Measurements from ENCODE around the gene TEX13B. TPM values are rescaled to one million over a fixed set of nuclear protein-coding genes. Genes with fewer than 3 reads are reported as not detected.

The TEX13B gene, protein sequence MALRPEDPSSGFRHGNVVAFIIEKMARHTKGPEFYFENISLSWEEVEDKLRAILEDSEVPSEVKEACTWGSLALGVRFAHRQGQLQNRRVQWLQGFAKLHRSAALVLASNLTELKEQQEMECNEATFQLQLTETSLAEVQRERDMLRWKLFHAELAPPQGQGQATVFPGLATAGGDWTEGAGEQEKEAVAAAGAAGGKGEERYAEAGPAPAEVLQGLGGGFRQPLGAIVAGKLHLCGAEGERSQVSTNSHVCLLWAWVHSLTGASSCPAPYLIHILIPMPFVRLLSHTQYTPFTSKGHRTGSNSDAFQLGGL
- polyA plus RNA-seq (2011; rRNA removed) (not detected in 2 replicates), polyA minus RNA-seq (2011; rRNA and poly(A)+ RNA removed) (not detected in 2 replicates)

DNA sequence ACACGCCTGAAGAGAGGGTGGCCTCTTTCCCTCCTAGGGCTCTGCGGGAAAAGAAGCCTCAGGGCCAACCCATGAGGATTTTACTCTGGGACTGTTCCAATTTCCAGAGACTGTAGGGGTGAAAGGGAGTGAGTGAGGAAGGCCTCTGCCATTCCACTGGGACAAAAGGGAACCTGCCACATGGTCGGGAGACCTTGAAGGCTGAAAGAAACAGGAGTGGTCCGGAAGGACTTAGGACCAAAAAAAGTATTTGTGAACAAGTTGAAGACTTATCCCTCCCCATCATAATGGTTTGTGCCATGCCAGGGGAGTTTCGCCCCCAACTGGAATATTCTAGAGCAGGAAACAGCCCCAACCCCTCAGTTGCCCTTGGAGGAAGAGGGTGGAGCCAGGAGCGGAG, at the start of gene TEX13B:
TSS of gene TEX13B (minus strand) at position 15 of the 400 bp plus-strand sequence. CDS start 243 bp downstream, outside the sequence.
- no peak for DNase-seq (ENCODE audit: low read depth)
- no peaks in the 10 kb centered on the region for H3K27me3 ChIP-seq (ENCODE audit: control insufficient read depth, insufficient read depth, low read length)
- no peaks in the 10 kb centered on the region for H3K36me3 ChIP-seq (ENCODE audit: control insufficient read depth, insufficient read depth, low read length)
- H3K4me3 ChIP-seq (ENCODE audit: low read depth, low read length): no peak within 1 kb of the TSS
- ChIA-PET POLR2A (no interaction called here), CTCF (no interaction called here)
- TF ChIP-seq, protein P1, sequence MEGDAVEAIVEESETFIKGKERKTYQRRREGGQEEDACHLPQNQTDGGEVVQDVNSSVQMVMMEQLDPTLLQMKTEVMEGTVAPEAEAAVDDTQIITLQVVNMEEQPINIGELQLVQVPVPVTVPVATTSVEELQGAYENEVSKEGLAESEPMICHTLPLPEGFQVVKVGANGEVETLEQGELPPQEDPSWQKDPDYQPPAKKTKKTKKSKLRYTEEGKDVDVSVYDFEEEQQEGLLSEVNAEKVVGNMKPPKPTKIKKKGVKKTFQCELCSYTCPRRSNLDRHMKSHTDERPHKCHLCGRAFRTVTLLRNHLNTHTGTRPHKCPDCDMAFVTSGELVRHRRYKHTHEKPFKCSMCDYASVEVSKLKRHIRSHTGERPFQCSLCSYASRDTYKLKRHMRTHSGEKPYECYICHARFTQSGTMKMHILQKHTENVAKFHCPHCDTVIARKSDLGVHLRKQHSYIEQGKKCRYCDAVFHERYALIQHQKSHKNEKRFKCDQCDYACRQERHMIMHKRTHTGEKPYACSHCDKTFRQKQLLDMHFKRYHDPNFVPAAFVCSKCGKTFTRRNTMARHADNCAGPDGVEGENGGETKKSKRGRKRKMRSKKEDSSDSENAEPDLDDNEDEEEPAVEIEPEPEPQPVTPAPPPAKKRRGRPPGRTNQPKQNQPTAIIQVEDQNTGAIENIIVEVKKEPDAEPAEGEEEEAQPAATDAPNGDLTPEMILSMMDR (IDR thresholded peaks at IDR 0.05; ENCODE audit: insufficient read depth, low read depth, low read length): no peak

DNA sequence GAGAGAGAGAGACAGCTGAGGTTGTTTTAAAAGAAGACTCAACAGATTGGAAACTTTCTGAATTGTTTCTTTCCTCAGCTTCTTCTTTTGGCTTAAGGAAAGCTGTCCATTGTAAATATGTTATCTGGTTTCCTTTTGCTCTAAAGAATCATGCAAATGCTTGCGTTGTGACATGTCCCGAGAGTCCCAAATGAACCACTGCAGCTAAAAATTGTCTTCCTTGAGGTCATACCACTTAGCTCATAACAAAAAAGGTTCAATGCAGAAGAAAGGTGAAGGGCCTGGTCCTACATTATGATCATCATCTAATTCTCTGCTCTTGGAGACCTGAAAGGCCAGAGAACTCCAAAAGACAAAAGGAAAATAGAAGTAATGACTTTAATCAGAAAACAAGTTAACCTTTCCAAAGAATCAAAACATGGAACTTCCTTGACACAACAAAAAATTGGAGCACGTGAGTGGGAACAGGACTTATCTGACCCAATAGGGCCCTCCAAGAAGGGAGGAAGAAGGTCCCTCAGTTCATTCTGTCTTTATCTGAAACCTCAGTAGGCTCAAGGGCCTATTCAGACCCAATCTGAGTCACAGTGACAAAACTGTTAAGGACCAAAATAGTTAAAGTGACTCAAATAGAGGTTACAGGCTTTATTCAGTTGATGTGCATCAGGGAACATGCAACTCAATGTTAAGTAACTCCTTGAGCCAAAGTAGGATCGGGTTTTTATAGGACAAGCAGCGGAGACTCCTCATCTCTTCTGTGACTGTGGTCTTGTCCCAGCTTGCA, 48.0 kb upstream of the TEX13B start:
- Histone ChIP-seq H3K4me3 (ENCODE audit: low read depth, low read length) (no peak overlapping the region), H3K27me3 (ENCODE audit: control insufficient read depth, insufficient read depth, low read length) (no peaks in the 10 kb centered on the region; the same call in 1 of the 2 replicates), H3K36me3 (ENCODE audit: control insufficient read depth, insufficient read depth, low read length) (no peaks in the 10 kb centered on the region)
- TF ChIP-seq, protein P1 (IDR thresholded peaks at IDR 0.05; ENCODE audit: insufficient read depth, low read depth, low read length): no peak
- ChIA-PET POLR2A (no interaction called here), CTCF (no interaction called here)
- no peak for DNase-seq (ENCODE audit: low read depth)

DNA sequence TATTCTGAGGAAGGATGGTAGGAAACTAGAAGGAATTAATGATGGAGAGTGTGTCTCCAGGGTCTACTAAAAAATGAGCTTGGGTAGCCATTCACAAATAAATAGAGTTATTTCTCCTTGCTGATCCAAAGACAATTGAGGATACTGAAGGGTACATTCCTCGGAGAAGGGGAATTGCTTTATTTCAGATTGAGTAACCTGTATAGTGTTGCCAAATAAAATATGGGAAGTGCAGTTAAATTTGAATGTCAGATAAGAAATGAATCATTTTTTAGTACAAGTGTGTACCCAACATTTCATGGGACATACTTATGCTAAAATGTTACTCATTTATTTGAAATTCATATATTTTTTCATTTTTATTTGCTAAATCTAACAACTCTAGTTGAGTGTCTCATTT, 46.7 kb upstream of the TEX13B start:
- POLR2A ChIA-PET: no interaction called here
- Histone ChIP-seq H3K4me3 (ENCODE audit: low read depth, low read length) (no peak overlapping the region), H3K36me3 (ENCODE audit: control insufficient read depth, insufficient read depth, low read length) (no peaks in the 10 kb centered on the region), H3K27me3 (ENCODE audit: control insufficient read depth, insufficient read depth, low read length) (no peaks in the 10 kb centered on the region; the same call in 1 of the 2 replicates)
- DNase-seq (ENCODE audit: low read depth): no peak
- TF ChIP-seq, protein P1 (IDR thresholded peaks at IDR 0.05; ENCODE audit: insufficient read depth, low read depth, low read length): no peak
- CTCF ChIA-PET: no interaction called here

DNA sequence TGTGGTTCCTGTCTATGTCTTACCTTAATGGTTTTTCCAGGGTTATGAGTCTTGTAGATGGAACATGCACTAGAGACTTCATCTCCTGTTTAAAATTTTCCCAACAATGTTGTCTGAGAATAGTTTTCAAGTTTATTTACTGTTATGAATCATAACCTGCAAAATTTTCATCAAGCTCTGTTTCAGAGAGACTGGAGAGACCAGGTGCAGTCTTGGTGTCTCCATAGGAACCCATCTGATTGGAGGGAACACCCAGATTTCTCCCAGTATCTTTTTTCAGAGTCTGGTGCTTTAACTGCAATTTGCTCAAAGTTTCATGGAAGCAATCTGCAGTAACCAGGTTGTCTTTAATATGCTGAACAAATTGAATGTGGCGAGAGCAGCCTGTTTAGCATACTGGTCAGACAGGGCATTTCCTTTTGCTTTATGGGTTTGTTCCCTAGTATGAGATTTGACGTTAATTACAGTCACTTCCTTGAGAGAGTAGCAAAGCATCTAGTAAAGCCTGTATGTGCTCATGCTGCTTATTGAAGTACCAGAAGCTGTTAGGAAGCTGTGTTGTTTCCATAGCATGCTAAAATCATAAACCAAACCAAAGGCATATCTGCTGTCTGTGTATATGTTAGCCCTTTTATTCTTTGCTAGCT, 43.9 kb upstream of the TEX13B start:
- TF ChIP-seq, protein P1 (IDR thresholded peaks at IDR 0.05; ENCODE audit: insufficient read depth, low read depth, low read length): no peak
- Histone ChIP-seq H3K36me3 (ENCODE audit: control insufficient read depth, insufficient read depth, low read length) (no peaks in the 10 kb centered on the region), H3K4me3 (ENCODE audit: low read depth, low read length) (no peak overlapping the region), H3K27me3 (ENCODE audit: control insufficient read depth, insufficient read depth, low read length) (no peaks in the 10 kb centered on the region; the same call in 1 of the 2 replicates)
- CTCF ChIA-PET: no interaction called here
- DNase-seq (ENCODE audit: low read depth): no peak
- POLR2A ChIA-PET: no interaction called here

DNA sequence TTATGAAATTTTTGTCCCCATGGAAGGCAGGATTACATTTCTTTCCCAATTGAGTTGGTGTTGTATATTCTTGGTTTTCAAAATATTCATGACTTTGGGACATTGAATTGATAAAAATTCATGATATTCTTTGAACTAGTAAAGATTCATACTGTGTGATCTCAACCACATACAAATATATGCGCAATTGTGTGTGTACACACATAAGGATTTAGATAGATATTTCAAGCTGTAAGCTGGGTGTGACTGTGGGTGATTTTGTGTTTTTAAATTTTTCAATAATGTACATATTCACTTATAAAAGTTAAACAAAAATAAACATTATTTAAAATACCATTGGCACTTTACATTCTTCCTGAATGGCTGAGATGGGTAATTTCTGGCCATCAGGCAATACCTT, 43.2 kb upstream of the TEX13B start:
- no peak for DNase-seq (ENCODE audit: low read depth)
- Histone ChIP-seq H3K36me3 (ENCODE audit: control insufficient read depth, insufficient read depth, low read length) (no peaks in the 10 kb centered on the region), H3K4me3 (ENCODE audit: low read depth, low read length) (no peak overlapping the region), H3K27me3 (ENCODE audit: control insufficient read depth, insufficient read depth, low read length) (no peaks in the 10 kb centered on the region; the same call in 1 of the 2 replicates)
- ChIA-PET CTCF (no interaction called here), POLR2A (no interaction called here)
- TF ChIP-seq, protein P1 (IDR thresholded peaks at IDR 0.05; ENCODE audit: insufficient read depth, low read depth, low read length): no peak
